GM12878 (cell line): ENCODE results near the gene ZNF763. TPM values are rescaled to one million over a fixed set of nuclear protein-coding genes. Genes with fewer than 3 reads are reported as not detected.

Experiments used
- CUX1 ChIP-seq: IDR thresholded peaks from 2 replicates; pipeline ENCODE4 v1.6.1; 2012; ENCODE audit warnings: improper control_type of control experiment, low read depth, low read length; ENCODE audit not compliant: insufficient replicate concordance
- DPF2 ChIP-seq: fragments of 450-650 bp; IDR thresholded peaks from 2 replicates; pipeline ENCODE4 v1.6.1; 2017; ENCODE audit warnings: mild to moderate bottlenecking
- ETV6 ChIP-seq, 2 experiments: fragments of 450-650 bp in 1 of 2; IDR thresholded peaks in 1 of 2; conservative IDR thresholded peaks in 1 of 2; 2 replicates each; pipeline ENCODE4 v1.6.1; 2014; ENCODE audit warnings: antibody characterized with exemption in 1 of 2, borderline replicate concordance in 1 of 2, low read depth in 1 of 2, mild to moderate bottlenecking in 1 of 2, moderate library complexity in 1 of 2
- HCFC1 ChIP-seq: fragments of 150-350 bp; IDR thresholded peaks from 2 replicates; pipeline ENCODE4 v1.6.1; 2014; ENCODE audit warnings: low read length
- HDAC6 ChIP-seq: fragments of 200-600 bp; sonication (generic); IDR thresholded peaks from one replicate; pipeline ENCODE4 v1.8.0; 2017; ENCODE audit warnings: antibody characterized with exemption; ENCODE audit not compliant: unreplicated experiment
- IKZF2 ChIP-seq, 2 experiments: fragments of 450-650 bp; IDR thresholded peaks; 2 replicates each; pipeline ENCODE4 v1.6.1; 2017; ENCODE audit warnings: mild to moderate bottlenecking in 2 of 2, moderate library complexity in 2 of 2
- PML ChIP-seq: IDR thresholded peaks from 2 replicates; pipeline ENCODE4 v1.6.1; 2012; ENCODE audit warnings: low read length, inconsistent platforms
- SIX5 ChIP-seq: IDR thresholded peaks from 2 replicates; pipeline ENCODE4 v1.6.1; 2011; ENCODE audit warnings: mild to moderate bottlenecking, low read depth, low read length, moderate library complexity; ENCODE audit not compliant: severe bottlenecking
- SPI1 ChIP-seq: IDR thresholded peaks from 2 replicates; pipeline ENCODE4 v1.6.1; 2011; ENCODE audit warnings: low read depth, mild to moderate bottlenecking, low read length, moderate library complexity, borderline replicate concordance; ENCODE audit not compliant: insufficient read depth
- STAT3 ChIP-seq: IDR thresholded peaks from 2 replicates; pipeline ENCODE4 v1.6.1; 2011; ENCODE audit warnings: low read depth, low read length, improper control_type of control experiment
- SUPT20H ChIP-seq: IDR thresholded peaks from 2 replicates; pipeline ENCODE4 v1.6.1; 2011; ENCODE audit warnings: low read depth, mild to moderate bottlenecking, low read length, moderate library complexity, borderline replicate concordance; ENCODE audit not compliant: control insufficient read depth
- TCF3 ChIP-seq: IDR thresholded peaks from 2 replicates; pipeline ENCODE4 v1.6.1; 2012; ENCODE audit warnings: low read depth, mild to moderate bottlenecking, low read length, borderline replicate concordance; ENCODE audit not compliant: insufficient read depth
- TCF7 ChIP-seq: IDR thresholded peaks from 2 replicates; pipeline ENCODE4 v1.6.1; 2014; ENCODE audit warnings: antibody characterized with exemption, borderline replicate concordance
- ZBTB33 ChIP-seq: fragments of 450-650 bp; IDR thresholded peaks from 2 replicates; pipeline ENCODE4 v1.6.1; 2017; ENCODE audit warnings: mild to moderate bottlenecking
- ZNF687 ChIP-seq: fragments of 450-650 bp; IDR thresholded peaks from 2 replicates; pipeline ENCODE4 v1.6.1; 2017; ENCODE audit warnings: mild to moderate bottlenecking, moderate library complexity
- polyA plus RNA-seq, 11 experiments: library from polyadenylated mRNA; depleted of rRNA in 4 of 11; unstranded in 6 of 11; stranded (reverse) in 5 of 11; fragments of >200 nt; fragmentation: Nextera tagmentation in 4 of 11; fragmentation: Illumina TruSeq in 1 of 11; extraction: Ambion mirVana in 4 of 11; extraction: Trizol in 1 of 11; gene quantifications; 1 replicate in 1 of 11; 2 replicates in 10 of 11; pipeline versions ENCODE4 v1.2.1 to v1.2.3, GENCODE V29; 2011 to 2016; ENCODE audit warnings: inconsistent platforms in 2 of 11, missing spikeins in 2 of 11, low read depth in 1 of 11
- total RNA-seq, 4 experiments: library from RNA; depleted of rRNA in 3 of 4; stranded (reverse); fragments of >200 nt in 3 of 4; fragmentation: Illumina TruSeq in 1 of 4; extraction: Trizol in 1 of 4; gene quantifications; 2 replicates each; pipeline versions ENCODE4 v1.2.1 to v1.2.3, GENCODE V29; 2013 to 2021
- TF ChIP-seq, protein P1 (sequence below): IDR thresholded peaks from 2 replicates; pipeline ENCODE4 v1.6.1; 2011; ENCODE audit warnings: borderline replicate concordance, low read depth, mild to moderate bottlenecking, moderate library complexity, low read length; ENCODE audit not compliant: insufficient read depth, poor library complexity, severe bottlenecking

ZNF763 gene
- total and polyA plus RNA-seq, 10 of the 15 experiments (the other 5 are each of a cell fraction or from before 2014, with no cell fraction given), result 0.62 to 1.8 (median 1.1) TPM

DNA sequence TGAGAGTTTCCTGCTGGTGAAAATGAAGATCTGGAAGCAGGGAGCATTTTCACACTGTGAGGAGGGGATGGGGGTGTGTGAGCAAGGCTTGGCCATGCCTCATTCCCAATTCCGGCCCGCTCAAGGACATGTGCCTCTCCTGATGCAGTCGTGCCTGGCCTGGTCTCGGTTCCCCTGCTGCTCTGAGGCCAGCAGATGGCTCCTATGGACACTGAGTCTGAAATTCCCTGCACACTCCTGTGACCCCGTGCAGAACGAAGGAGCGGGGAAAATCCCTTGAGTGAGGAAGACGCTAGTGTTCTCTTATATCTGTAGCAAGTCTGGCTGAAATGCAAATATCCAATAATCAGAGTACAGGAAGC lies 363 bp upstream of the ZNF763 start (continued):
- TF ChIP-seq TCF7 (no peak), SUPT20H (no peak), PML (no peak), HDAC6 (no peak), TCF3 (no peak), HCFC1 (no peak), ZBTB33 (no peak), DPF2 (no peak), CUX1 (no peak), ZNF687 (no peak), SPI1 (no peak), SIX5 (no peak), ETV6 (conservative IDR thresholded peaks at IDR 0.05 in 1 of 2, IDR thresholded peaks at IDR 0.05 in 1 of 2; ENCODE audit: borderline replicate concordance in 1 of 2, low read depth in 1 of 2) (no peak), IKZF2 (IDR thresholded peaks at IDR 0.05) (peak in 1 of 2 experiments; percentile 52), STAT3 (no peak)
- TF ChIP-seq, protein P1, sequence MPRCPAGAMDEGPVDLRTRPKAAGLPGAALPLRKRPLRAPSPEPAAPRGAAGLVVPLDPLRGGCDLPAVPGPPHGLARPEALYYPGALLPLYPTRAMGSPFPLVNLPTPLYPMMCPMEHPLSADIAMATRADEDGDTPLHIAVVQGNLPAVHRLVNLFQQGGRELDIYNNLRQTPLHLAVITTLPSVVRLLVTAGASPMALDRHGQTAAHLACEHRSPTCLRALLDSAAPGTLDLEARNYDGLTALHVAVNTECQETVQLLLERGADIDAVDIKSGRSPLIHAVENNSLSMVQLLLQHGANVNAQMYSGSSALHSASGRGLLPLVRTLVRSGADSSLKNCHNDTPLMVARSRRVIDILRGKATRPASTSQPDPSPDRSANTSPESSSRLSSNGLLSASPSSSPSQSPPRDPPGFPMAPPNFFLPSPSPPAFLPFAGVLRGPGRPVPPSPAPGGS, result no peak
